Fibroblast of mammary gland (primary cell): ENCODE results near the gene ADGRF3.
A peak's percentile ranks its signal among the peaks of the same experiment; 100 is the strongest.
"Not testable (repeated sequence)": the region's sequence is repeated elsewhere in the genome, so short reads cannot be mapped to it uniquely, and the experiment has no call there.

Source experiments
- DNase-seq: peaks from one replicate; pipeline ENCODE4 v3.0.0-alpha.2; 2010; ENCODE audit warnings: low read depth
- H3K4me3 ChIP-seq: 2 replicates; pipeline ENCODE4 v1.5.1; 2011; ENCODE audit warnings: low read depth, mild to moderate bottlenecking, low read length, moderate library complexity; ENCODE audit not compliant: control insufficient read depth
- CTCF ChIP-seq: conservative IDR thresholded peaks from 2 replicates; pipeline ENCODE4 v1.5.1; 2011; ENCODE audit warnings: low read depth, low read length, inconsistent platforms; ENCODE audit not compliant: control insufficient read depth, insufficient read depth

The ADGRF3 gene

GRCh38 chr2:26327291-26328272 lies 19.0 kb downstream of the ADGRF3 start:
- H3K4me3 ChIP-seq = no peak overlapping the region
- peak; percentile 68 for DNase-seq
- TF ChIP-seq CTCF = no peak

- no peak overlapping the region for H3K4me3 ChIP-seq
- TF ChIP-seq CTCF = no peak
- peak; percentile 10 for DNase-seq
Measured at GRCh38 chr2:26326514-26326913, 20.1 kb downstream of the ADGRF3 start.

GRCh38 chr2:26325851-26326250 lies 20.7 kb downstream of the ADGRF3 start:
- DNase-seq = peak; percentile 82
- no peak for TF ChIP-seq CTCF
- H3K4me3 ChIP-seq = no peak overlapping the region

GRCh38 chr2:26324903-26325302 lies 21.7 kb downstream of the ADGRF3 start:
- no peak for TF ChIP-seq CTCF
- DNase-seq = no peak
- no peak overlapping the region for H3K4me3 ChIP-seq

DNA sequence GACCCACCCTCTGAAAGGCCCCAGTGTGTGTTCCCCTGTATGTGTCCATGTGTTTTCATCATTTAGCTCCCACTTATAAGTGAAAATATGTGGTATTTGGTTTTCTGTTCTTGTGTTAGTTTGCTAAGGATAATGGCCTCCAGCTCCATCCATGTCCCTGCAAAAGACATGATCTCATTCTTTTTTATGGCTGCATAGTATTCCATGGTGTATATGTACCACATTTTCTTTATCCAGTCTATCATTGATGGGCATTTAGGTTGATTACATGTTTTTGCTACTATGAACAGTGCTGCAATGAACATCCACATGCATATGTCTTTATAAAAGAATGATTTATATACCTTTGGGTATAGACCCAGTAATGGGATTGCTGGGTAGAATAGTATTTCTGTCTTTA lies 22.1 kb downstream of the ADGRF3 start:
- DNase-seq, H3K4me3 ChIP-seq: not testable (repeated sequence)

- H3K4me3 ChIP-seq = no peak overlapping the region
- no peak for TF ChIP-seq CTCF
- no peak for DNase-seq
Measured at GRCh38 chr2:26318950-26319349, 27.6 kb downstream of the ADGRF3 start.

DNA sequence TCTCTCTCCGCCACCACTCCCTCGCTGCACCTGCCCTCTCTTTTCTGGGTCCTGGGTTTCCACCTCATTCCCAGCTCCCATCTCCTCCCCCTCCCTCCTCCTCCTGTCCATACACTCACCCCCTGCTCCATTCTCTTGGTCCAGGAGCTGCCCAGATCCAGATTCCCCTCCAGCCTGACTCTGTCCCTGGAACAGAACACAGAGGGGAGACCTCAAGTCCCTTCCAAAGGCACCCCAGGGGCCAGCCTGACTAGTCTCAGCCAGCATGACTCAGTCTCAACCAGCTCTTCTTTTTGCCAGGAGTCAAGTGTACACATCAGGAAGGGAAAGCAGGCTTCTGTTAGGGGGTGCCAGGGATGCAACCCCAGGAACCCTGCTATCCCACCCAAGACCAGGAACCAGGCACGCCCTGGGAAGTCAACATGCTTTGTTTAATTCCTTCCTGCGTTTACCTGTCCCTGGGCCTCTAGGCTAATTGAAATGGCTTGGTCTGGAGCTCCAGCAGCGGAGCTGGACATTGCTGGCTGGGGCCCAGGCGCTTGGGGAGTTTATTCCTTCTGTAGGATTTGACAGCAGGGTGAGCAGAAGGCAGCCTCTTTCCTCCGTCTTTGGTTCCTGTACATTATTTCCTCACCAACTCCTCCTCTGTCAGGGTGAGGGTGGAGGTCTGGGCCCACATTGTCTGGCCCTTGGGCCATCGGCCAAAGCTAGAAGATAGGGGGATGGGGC lies 29.0 kb downstream of the ADGRF3 start:
- H3K4me3 ChIP-seq = no peak overlapping the region
- no peak for TF ChIP-seq CTCF
- no peak for DNase-seq
